Endothelial cell of umbilical vein (primary cell): ENCODE results near the gene PLCB4. TPM values are rescaled to one million over a fixed set of nuclear protein-coding genes. Genes with fewer than 3 reads are reported as not detected.

Experiments
- BruUV-seq: library from RNA; stranded (reverse); fragments of 400-500 nt; replicated peaks from 2 replicates; lab custom pipeline; 2021; lab: Mats Ljungman, UMichigan
- CTCF ChIA-PET: fragments of 300-600, 350-600 bp; sonication (Branson Sonifier 250); formaldehyde crosslinking; loops from one replicate; lab custom pipeline; 2021; ENCODE audit warnings: antibody characterized with exemption, inconsistent platforms; lab: Charles Lee
- POLR2A ChIA-PET: fragments of 300-600, 350-600 bp; sonication (Branson Sonifier 250); formaldehyde crosslinking; loops from one replicate; lab custom pipeline; 2021; ENCODE audit warnings: antibody characterized with exemption, inconsistent platforms; lab: Charles Lee
- DNase-seq: peaks from one replicate; pipeline ENCODE4 v3.0.0-alpha.2; 2011; ENCODE audit warnings: low read depth, low spot score
- FAIRE-seq: peaks from 2 replicates; lab custom pipeline; 2011; peaks lifted over from hg19 to GRCh38; lab: Jason Lieb, UNC
- H2AFZ ChIP-seq: 2 replicates; pipeline ENCODE4 v1.6.0; 2012; ENCODE audit warnings: low read depth, low read length, control low read depth, inconsistent platforms
- H3K27ac ChIP-seq: 2 replicates; pipeline ENCODE4 v1.5.1; 2011; ENCODE audit warnings: low read depth, mild to moderate bottlenecking, control low read depth, low read length, moderate library complexity; ENCODE audit not compliant: insufficient read depth
- H3K27me3 ChIP-seq, 2 experiments: 2 replicates each; pipeline versions ENCODE4 v1.6.0 to v1.6.1; 2011; ENCODE audit warnings: low read length in 2 of 2, mixed read lengths in 1 of 2; ENCODE audit not compliant: control insufficient read depth in 2 of 2, insufficient read depth in 2 of 2
- H3K36me3 ChIP-seq, 2 experiments: 2 replicates in 1 of 2; 3 replicates in 1 of 2; pipeline ENCODE4 v1.5.1; 2011; ENCODE audit warnings: low read length in 2 of 2, mild to moderate bottlenecking in 1 of 2, moderate library complexity in 1 of 2; ENCODE audit not compliant: control insufficient read depth in 2 of 2, insufficient read depth in 2 of 2; ENCODE audit errors: extremely low read depth in 1 of 2
- H3K4me1 ChIP-seq: 3 replicates; pipeline ENCODE4 v1.5.1; 2011; ENCODE audit warnings: mild to moderate bottlenecking, low read length; ENCODE audit not compliant: control insufficient read depth, insufficient read depth; ENCODE audit errors: extremely low read depth
- H3K4me2 ChIP-seq: 2 replicates; pipeline ENCODE4 v1.6.1; 2011; ENCODE audit warnings: low read length, control low read depth, mixed read lengths; ENCODE audit not compliant: insufficient read depth
- H3K4me3 ChIP-seq, 3 experiments: fragments of 200-600 bp in 1 of 3; sonication (generic), shearing (Covaris generic) in 1 of 3; replicated peaks in 1 of 3; 2 replicates each; pipeline ENCODE4 v1.5.1; 2011 to 2016; ENCODE audit warnings: control low read depth in 3 of 3, low read length in 3 of 3, mild to moderate bottlenecking in 2 of 3, inconsistent platforms in 1 of 3, low read depth in 1 of 3, moderate library complexity in 1 of 3; ENCODE audit not compliant: insufficient read depth in 1 of 3
- H3K79me2 ChIP-seq: 2 replicates; pipeline ENCODE4 v1.6.0; 2012; ENCODE audit warnings: low read length, inconsistent platforms; ENCODE audit not compliant: control insufficient read depth, insufficient read depth
- H3K9ac ChIP-seq: replicated peaks from 2 replicates; pipeline ENCODE3; 2011; ENCODE audit warnings: low read length, control low read depth; ENCODE audit not compliant: insufficient read depth; ENCODE audit errors: extremely low read depth
- H3K9me1 ChIP-seq: replicated peaks from 3 replicates; pipeline ENCODE4 v1.6.0; 2011; ENCODE audit warnings: mild to moderate bottlenecking, low read length; ENCODE audit not compliant: control insufficient read depth, insufficient read depth; ENCODE audit errors: extremely low read depth
- H3K9me3 ChIP-seq: replicated peaks from 2 replicates; pipeline ENCODE4 v1.5.1; 2012; ENCODE audit warnings: low read length, inconsistent platforms; ENCODE audit not compliant: control insufficient read depth, insufficient read depth
- H4K20me1 ChIP-seq: replicated peaks from 2 replicates; pipeline ENCODE3; 2011; ENCODE audit warnings: mild to moderate bottlenecking, low read length; ENCODE audit not compliant: control insufficient read depth, insufficient read depth; ENCODE audit errors: extremely low read depth
- EZH2 ChIP-seq: IDR thresholded peaks from 2 replicates; pipeline ENCODE4 v1.6.1; 2012; ENCODE audit warnings: borderline replicate concordance, low read depth, mild to moderate bottlenecking, moderate library complexity, low read length, inconsistent platforms; ENCODE audit not compliant: severe bottlenecking
- FOS ChIP-seq: IDR thresholded peaks from 2 replicates; pipeline ENCODE4 v1.6.1; 2011; ENCODE audit warnings: mild to moderate bottlenecking, low read length, moderate library complexity, borderline replicate concordance; ENCODE audit not compliant: insufficient read depth
- GATA2 ChIP-seq: IDR thresholded peaks from 2 replicates; pipeline ENCODE4 v1.7.0; 2011; ENCODE audit warnings: low read depth, mild to moderate bottlenecking, moderate library complexity, mixed read lengths, low read length; ENCODE audit not compliant: insufficient read length, insufficient read depth
- JUN ChIP-seq: IDR thresholded peaks from 2 replicates; pipeline ENCODE4 v1.6.1; 2011; ENCODE audit warnings: borderline replicate concordance, low read depth; ENCODE audit not compliant: insufficient read length, insufficient read depth
- MAX ChIP-seq: IDR thresholded peaks from 2 replicates; pipeline ENCODE4 v1.6.1; 2011; ENCODE audit not compliant: insufficient read depth, insufficient read length
- MYC ChIP-seq: IDR thresholded peaks from one replicate; pipeline ENCODE4 v1.6.1; 2011; ENCODE audit warnings: mild to moderate bottlenecking, low read depth, low read length
- POLR2A ChIP-seq: IDR thresholded peaks from 2 replicates; pipeline ENCODE4 v1.6.1; 2012; ENCODE audit warnings: low read depth, mild to moderate bottlenecking, control low read depth, low read length
- POLR2AphosphoS5 ChIP-seq: IDR thresholded peaks from 2 replicates; pipeline ENCODE4 v1.6.1; 2012; ENCODE audit warnings: low read depth, mild to moderate bottlenecking, control low read depth, low read length, moderate library complexity; ENCODE audit not compliant: insufficient read depth
- dilution Hi-C: fragments of 300-500 bp; cut with MboI; formaldehyde crosslinking; loops from one replicate; pipeline ENCODE4 v1.15.0; 2019; ENCODE audit warnings: low sequenced_read_pairs; ENCODE audit not compliant: extremely low pct_ligation_motif_present
- intact Hi-C: fragments of 100-400 bp; cut with micrococcal nuclease; formaldehyde crosslinking; loops from one replicate; pipeline ENCODE4 v1.10.0; 2022
- polyA plus RNA-seq, 4 experiments: library from polyadenylated mRNA; depleted of rRNA in 3 of 4; stranded (reverse) in 3 of 4; unstranded in 1 of 4; fragments of >200 nt; gene quantifications; 2 replicates each; pipeline versions ENCODE4 v1.2.1 to v1.2.3, GENCODE V29; 2011 to 2012; ENCODE audit warnings: missing spikeins in 1 of 4
- total RNA-seq: library from RNA; stranded (reverse); gene quantifications from 2 replicates; pipeline ENCODE4 v1.2.3, GENCODE V29; 2021
- TF ChIP-seq, protein P1 (sequence below), 2 donors: IDR thresholded peaks; 1 replicate in 1 of 2; 2 replicates in 1 of 2; pipeline ENCODE4 v1.5.1; 2011; ENCODE audit warnings: low read length in 2 of 2, mild to moderate bottlenecking in 2 of 2, moderate library complexity in 2 of 2, control low read depth in 1 of 2, inconsistent platforms in 1 of 2, low read depth in 1 of 2; ENCODE audit not compliant: insufficient read depth in 1 of 2; ENCODE audit errors: extremely low read depth in 1 of 2

The PLCB4 gene
- total and polyA plus RNA-seq, 2 donors (not counting 3 experiments of a cell fraction or from before 2014, with no cell fraction given) = 0.37 to 1.7 TPM

GRCh38 chr20:9290331-9290730 is 221.4 kb downstream of the PLCB4 start:
- Histone ChIP-seq H3K4me2 (no peak overlapping the region), H4K20me1 (no peaks in the 10 kb centered on the region), H3K79me2 (no peaks in the 10 kb centered on the region), H3K9ac (no peak overlapping the region), H3K9me3 (no peaks in the 10 kb centered on the region), H3K36me3 (no peaks in the 10 kb centered on the region), H3K4me3 (no peak overlapping the region), H3K4me1 (no peaks in the 10 kb centered on the region), H2AFZ (no peak overlapping the region), H3K9me1 (no peaks in the 10 kb centered on the region), H3K27ac (no peak overlapping the region), H3K27me3 (no peaks in the 10 kb centered on the region)
- dilution Hi-C loops = no loop called here
- FAIRE-seq (no peak), DNase-seq (no peak)
- ChIA-PET CTCF (interaction anchor here (0.6 to 1.1 kb wide), 3 partner anchors 12 to 437 kb away, joined by 3 read pairs; no protein-coding TSS in a partner anchor), POLR2A (no interaction called here)
- TF ChIP-seq, protein P1, sequence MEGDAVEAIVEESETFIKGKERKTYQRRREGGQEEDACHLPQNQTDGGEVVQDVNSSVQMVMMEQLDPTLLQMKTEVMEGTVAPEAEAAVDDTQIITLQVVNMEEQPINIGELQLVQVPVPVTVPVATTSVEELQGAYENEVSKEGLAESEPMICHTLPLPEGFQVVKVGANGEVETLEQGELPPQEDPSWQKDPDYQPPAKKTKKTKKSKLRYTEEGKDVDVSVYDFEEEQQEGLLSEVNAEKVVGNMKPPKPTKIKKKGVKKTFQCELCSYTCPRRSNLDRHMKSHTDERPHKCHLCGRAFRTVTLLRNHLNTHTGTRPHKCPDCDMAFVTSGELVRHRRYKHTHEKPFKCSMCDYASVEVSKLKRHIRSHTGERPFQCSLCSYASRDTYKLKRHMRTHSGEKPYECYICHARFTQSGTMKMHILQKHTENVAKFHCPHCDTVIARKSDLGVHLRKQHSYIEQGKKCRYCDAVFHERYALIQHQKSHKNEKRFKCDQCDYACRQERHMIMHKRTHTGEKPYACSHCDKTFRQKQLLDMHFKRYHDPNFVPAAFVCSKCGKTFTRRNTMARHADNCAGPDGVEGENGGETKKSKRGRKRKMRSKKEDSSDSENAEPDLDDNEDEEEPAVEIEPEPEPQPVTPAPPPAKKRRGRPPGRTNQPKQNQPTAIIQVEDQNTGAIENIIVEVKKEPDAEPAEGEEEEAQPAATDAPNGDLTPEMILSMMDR (IDR thresholded peaks at IDR 0.05; ENCODE audit: extremely low read depth in 1 of 2, insufficient read depth in 1 of 2, low read depth in 1 of 2, low read length in 2 of 2) = no peak
- no peak for TF ChIP-seq JUN
- no peak for TF ChIP-seq FOS
- TF ChIP-seq POLR2A = no peak
- no peak for TF ChIP-seq GATA2
- TF ChIP-seq EZH2 = no peak
- TF ChIP-seq MYC = no peak
- TF ChIP-seq POLR2AphosphoS5 = no peak
- no peak for TF ChIP-seq MAX
- intact Hi-C loops = no loop called here
- no TSS peak for BruUV-seq
